ENCODE results near the gene LRRC32.

- TF ChIP-seq, protein P1, sequence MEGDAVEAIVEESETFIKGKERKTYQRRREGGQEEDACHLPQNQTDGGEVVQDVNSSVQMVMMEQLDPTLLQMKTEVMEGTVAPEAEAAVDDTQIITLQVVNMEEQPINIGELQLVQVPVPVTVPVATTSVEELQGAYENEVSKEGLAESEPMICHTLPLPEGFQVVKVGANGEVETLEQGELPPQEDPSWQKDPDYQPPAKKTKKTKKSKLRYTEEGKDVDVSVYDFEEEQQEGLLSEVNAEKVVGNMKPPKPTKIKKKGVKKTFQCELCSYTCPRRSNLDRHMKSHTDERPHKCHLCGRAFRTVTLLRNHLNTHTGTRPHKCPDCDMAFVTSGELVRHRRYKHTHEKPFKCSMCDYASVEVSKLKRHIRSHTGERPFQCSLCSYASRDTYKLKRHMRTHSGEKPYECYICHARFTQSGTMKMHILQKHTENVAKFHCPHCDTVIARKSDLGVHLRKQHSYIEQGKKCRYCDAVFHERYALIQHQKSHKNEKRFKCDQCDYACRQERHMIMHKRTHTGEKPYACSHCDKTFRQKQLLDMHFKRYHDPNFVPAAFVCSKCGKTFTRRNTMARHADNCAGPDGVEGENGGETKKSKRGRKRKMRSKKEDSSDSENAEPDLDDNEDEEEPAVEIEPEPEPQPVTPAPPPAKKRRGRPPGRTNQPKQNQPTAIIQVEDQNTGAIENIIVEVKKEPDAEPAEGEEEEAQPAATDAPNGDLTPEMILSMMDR (IDR thresholded peaks at IDR 0.05; ENCODE audit: insufficient read depth, low read length, poor library complexity, severe bottlenecking), result no peak
- no peak for TF ChIP-seq EZH2phosphoT487 (conservative IDR thresholded peaks at IDR 0.05; ENCODE audit: low read length)
Observed at GRCh38 chr11:76683161-76684095, 12.9 kb upstream of the LRRC32 start.
